ENCODE data around the gene TBX15. TPM values are rescaled to one million over a fixed set of nuclear protein-coding genes. Genes with fewer than 3 reads are reported as not detected.

The TBX15 gene
- total and polyA plus RNA-seq, 9 of the 15 experiments (the other 6 are each of a cell fraction or from before 2014, with no cell fraction given) = 0.03 to 3.4 (median 2.3) TPM

DNA sequence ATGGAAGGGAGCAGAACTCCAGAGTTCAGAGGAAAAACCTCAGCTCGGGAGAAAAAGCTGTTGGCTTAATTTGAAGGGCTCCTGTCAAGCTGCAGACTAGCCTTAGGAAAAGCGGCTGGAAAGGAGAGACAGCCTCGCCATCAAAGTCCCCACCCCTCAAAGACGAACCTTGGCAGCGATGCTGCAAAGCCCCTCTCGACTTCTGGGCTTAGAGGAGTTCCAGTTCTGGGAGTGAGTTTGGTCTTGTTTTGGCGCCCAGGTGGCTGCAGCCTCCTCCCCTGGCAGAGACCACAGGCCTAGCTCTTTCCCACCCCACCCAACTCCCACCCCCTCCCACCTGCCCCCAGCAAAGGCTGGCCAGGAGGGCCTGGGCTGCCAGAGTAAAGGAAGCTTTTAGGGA, 9.1 kb upstream of the TBX15 start:
- Histone ChIP-seq H4K20me1 (replicated peaks; ENCODE audit: control insufficient read depth, insufficient read depth, low read length) (no peaks in the 10 kb centered on the region), H3K36me3 (ENCODE audit: control insufficient read depth, insufficient read depth, low read length) (no peaks in the 10 kb centered on the region), H3K9me3 (replicated peaks; ENCODE audit: control insufficient read depth, insufficient read depth, low read depth, low read length) (no peaks in the 10 kb centered on the region), H3K4me3 (no peak overlapping the region), H3K79me2 (ENCODE audit: control insufficient read depth, insufficient read depth, low read length) (no peaks in the 10 kb centered on the region), H3K4me2 (ENCODE audit: insufficient read depth, low read length) (no peak overlapping the region), H3K4me1 (replicated peaks in 1 of 2; ENCODE audit: control insufficient read depth in 2 of 2, insufficient read depth in 2 of 2, low read length in 2 of 2) (peaks cover 0 to 14% of the 10 kb centered on the region in 2 experiments; a peak in 3 of 5 replicates), H3K9ac (ENCODE audit: insufficient read depth in 1 of 2, low read depth in 2 of 2, low read length in 2 of 2) (no peak overlapping the region), H3K9me1 (ENCODE audit: control insufficient read depth, insufficient read depth, low read length) (no peaks in the 10 kb centered on the region), H3K27me3 (ENCODE audit: control insufficient read depth in 2 of 2, insufficient read depth in 2 of 2, low read length in 2 of 2) (peaks cover 19 to 55% of the 10 kb centered on the region in 2 experiments), H3K27ac (ENCODE audit: extremely low read depth, low read depth, low read length) (no peak overlapping the region), H2AFZ (ENCODE audit: low read depth, low read length) (no peak overlapping the region)
- ATAC-seq (no peak), FAIRE-seq (no peak), DNase-seq (ENCODE audit: extremely low read depth in 1 of 4, low spot score in 3 of 4) (no peak)
- ChIA-PET POLR2A (interaction anchor here (0.8 kb wide), 1 partner anchor 10 kb away, joined by 3 read pairs; no protein-coding TSS in a partner anchor), CTCF (ENCODE audit: low intra/inter-chr PET ratio) (no interaction called here)
- intact Hi-C loops (cut with micrococcal nuclease) (loop anchor here (5.0 kb wide), 1 partner anchor 50 kb away; no protein-coding TSS in a partner anchor), in situ Hi-C loops (cut with MboI) (no loop called here)
- no TSS peak for BruUV-seq (replicated peaks)
- WGBS (ENCODE audit: insufficient coverage, low coverage, missing lambda C conversion rate) = 7% methylated on average over 5 of the region's 7 CpGs
- TF ChIP-seq, protein P1, sequence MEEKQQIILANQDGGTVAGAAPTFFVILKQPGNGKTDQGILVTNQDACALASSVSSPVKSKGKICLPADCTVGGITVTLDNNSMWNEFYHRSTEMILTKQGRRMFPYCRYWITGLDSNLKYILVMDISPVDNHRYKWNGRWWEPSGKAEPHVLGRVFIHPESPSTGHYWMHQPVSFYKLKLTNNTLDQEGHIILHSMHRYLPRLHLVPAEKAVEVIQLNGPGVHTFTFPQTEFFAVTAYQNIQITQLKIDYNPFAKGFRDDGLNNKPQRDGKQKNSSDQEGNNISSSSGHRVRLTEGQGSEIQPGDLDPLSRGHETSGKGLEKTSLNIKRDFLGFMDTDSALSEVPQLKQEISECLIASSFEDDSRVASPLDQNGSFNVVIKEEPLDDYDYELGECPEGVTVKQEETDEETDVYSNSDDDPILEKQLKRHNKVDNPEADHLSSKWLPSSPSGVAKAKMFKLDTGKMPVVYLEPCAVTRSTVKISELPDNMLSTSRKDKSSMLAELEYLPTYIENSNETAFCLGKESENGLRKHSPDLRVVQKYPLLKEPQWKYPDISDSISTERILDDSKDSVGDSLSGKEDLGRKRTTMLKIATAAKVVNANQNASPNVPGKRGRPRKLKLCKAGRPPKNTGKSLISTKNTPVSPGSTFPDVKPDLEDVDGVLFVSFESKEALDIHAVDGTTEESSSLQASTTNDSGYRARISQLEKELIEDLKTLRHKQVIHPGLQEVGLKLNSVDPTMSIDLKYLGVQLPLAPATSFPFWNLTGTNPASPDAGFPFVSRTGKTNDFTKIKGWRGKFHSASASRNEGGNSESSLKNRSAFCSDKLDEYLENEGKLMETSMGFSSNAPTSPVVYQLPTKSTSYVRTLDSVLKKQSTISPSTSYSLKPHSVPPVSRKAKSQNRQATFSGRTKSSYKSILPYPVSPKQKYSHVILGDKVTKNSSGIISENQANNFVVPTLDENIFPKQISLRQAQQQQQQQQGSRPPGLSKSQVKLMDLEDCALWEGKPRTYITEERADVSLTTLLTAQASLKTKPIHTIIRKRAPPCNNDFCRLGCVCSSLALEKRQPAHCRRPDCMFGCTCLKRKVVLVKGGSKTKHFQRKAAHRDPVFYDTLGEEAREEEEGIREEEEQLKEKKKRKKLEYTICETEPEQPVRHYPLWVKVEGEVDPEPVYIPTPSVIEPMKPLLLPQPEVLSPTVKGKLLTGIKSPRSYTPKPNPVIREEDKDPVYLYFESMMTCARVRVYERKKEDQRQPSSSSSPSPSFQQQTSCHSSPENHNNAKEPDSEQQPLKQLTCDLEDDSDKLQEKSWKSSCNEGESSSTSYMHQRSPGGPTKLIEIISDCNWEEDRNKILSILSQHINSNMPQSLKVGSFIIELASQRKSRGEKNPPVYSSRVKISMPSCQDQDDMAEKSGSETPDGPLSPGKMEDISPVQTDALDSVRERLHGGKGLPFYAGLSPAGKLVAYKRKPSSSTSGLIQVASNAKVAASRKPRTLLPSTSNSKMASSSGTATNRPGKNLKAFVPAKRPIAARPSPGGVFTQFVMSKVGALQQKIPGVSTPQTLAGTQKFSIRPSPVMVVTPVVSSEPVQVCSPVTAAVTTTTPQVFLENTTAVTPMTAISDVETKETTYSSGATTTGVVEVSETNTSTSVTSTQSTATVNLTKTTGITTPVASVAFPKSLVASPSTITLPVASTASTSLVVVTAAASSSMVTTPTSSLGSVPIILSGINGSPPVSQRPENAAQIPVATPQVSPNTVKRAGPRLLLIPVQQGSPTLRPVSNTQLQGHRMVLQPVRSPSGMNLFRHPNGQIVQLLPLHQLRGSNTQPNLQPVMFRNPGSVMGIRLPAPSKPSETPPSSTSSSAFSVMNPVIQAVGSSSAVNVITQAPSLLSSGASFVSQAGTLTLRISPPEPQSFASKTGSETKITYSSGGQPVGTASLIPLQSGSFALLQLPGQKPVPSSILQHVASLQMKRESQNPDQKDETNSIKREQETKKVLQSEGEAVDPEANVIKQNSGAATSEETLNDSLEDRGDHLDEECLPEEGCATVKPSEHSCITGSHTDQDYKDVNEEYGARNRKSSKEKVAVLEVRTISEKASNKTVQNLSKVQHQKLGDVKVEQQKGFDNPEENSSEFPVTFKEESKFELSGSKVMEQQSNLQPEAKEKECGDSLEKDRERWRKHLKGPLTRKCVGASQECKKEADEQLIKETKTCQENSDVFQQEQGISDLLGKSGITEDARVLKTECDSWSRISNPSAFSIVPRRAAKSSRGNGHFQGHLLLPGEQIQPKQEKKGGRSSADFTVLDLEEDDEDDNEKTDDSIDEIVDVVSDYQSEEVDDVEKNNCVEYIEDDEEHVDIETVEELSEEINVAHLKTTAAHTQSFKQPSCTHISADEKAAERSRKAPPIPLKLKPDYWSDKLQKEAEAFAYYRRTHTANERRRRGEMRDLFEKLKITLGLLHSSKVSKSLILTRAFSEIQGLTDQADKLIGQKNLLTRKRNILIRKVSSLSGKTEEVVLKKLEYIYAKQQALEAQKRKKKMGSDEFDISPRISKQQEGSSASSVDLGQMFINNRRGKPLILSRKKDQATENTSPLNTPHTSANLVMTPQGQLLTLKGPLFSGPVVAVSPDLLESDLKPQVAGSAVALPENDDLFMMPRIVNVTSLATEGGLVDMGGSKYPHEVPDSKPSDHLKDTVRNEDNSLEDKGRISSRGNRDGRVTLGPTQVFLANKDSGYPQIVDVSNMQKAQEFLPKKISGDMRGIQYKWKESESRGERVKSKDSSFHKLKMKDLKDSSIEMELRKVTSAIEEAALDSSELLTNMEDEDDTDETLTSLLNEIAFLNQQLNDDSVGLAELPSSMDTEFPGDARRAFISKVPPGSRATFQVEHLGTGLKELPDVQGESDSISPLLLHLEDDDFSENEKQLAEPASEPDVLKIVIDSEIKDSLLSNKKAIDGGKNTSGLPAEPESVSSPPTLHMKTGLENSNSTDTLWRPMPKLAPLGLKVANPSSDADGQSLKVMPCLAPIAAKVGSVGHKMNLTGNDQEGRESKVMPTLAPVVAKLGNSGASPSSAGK (IDR thresholded peaks at IDR 0.05) = no peak
